Measurements from ENCODE around the gene BUD31. TPM values are rescaled to one million over a fixed set of nuclear protein-coding genes. Genes with fewer than 3 reads are reported as not detected.

BUD31 gene
- total and polyA plus RNA-seq, 2 of the 13 experiments (the other 11 are each of a cell fraction or from before 2014, with no cell fraction given), result 35.1 to 79.1 TPM

DNA sequence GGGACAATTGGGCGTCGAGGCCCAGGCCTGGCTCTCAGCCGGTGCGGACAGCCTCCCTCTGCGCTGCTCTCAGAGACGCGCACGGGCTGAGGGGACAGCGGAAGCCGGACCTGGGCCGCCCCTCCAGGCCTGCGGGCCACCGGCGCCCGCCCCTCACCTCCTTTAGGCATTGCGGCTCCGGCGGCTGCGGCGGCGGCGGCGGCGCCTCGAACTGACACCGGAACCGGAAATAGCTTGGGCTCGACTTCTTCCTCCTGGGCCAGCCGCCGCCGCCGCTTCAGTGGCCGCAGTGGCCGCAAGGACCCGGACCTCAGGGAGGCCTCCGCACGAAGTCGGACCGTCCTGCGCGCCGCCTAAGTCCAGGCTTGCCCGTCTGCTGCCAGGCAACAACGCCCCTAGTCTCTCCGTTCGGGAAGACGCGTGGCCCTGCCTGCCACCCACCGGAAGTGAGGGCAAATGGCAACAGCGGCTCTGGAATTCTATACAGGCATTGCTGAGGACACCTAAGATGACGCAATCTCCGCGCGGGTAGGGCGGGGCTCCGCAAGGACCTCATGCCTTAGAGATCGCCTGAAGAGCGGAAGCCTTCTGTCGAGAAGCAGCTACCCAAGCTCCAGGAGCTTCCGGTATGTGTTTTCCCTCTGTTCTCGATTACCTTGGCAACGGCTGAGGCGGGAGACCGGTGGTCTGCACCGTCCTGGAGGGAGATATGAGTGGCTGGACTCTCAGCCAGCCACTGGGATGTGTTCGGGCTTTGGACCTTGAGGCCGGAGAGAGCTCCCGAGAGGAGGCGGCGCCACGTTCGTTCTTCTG is at the start of gene BUD31, which contains the start of gene PDAP1 (continued):
- TF ChIP-seq, protein P1, sequence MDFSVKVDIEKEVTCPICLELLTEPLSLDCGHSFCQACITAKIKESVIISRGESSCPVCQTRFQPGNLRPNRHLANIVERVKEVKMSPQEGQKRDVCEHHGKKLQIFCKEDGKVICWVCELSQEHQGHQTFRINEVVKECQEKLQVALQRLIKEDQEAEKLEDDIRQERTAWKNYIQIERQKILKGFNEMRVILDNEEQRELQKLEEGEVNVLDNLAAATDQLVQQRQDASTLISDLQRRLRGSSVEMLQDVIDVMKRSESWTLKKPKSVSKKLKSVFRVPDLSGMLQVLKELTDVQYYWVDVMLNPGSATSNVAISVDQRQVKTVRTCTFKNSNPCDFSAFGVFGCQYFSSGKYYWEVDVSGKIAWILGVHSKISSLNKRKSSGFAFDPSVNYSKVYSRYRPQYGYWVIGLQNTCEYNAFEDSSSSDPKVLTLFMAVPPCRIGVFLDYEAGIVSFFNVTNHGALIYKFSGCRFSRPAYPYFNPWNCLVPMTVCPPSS (IDR thresholded peaks at IDR 0.05), result no peak
- TF ChIP-seq, protein P2, sequence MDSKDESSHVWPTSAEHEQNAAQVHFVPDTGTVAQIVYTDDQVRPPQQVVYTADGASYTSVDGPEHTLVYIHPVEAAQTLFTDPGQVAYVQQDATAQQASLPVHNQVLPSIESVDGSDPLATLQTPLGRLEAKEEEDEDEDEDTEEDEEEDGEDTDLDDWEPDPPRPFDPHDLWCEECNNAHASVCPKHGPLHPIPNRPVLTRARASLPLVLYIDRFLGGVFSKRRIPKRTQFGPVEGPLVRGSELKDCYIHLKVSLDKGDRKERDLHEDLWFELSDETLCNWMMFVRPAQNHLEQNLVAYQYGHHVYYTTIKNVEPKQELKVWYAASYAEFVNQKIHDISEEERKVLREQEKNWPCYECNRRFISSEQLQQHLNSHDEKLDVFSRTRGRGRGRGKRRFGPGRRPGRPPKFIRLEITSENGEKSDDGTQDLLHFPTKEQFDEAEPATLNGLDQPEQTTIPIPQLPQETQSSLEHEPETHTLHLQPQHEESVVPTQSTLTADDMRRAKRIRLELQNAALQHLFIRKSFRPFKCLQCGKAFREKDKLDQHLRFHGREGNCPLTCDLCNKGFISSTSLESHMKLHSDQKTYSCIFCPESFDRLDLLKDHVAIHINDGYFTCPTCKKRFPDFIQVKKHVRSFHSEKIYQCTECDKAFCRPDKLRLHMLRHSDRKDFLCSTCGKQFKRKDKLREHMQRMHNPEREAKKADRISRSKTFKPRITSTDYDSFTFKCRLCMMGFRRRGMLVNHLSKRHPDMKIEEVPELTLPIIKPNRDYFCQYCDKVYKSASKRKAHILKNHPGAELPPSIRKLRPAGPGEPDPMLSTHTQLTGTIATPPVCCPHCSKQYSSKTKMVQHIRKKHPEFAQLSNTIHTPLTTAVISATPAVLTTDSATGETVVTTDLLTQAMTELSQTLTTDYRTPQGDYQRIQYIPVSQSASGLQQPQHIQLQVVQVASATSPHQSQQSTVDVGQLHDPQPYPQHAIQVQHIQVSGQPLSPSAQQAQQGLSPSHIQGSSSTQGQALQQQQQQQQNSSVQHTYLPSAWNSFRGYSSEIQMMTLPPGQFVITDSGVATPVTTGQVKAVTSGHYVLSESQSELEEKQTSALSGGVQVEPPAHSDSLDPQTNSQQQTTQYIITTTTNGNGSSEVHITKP (CRISPR knock-in tag; IDR thresholded peaks at IDR 0.05; ENCODE audit: low read depth), result peak; percentile 42; the same call in 1 of the 2 replicates
- TF ChIP-seq, protein P3, sequence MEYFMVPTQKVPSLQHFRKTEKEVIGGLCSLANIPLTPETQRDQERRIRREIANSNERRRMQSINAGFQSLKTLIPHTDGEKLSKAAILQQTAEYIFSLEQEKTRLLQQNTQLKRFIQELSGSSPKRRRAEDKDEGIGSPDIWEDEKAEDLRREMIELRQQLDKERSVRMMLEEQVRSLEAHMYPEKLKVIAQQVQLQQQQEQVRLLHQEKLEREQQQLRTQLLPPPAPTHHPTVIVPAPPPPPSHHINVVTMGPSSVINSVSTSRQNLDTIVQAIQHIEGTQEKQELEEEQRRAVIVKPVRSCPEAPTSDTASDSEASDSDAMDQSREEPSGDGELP (IDR thresholded peaks at IDR 0.05; ENCODE audit: borderline replicate concordance, low read depth), result no peak; the same call in 1 of the 2 replicates
- no peak for TF ChIP-seq GTF3A (CRISPR knock-in tag; conservative IDR thresholded peaks at IDR 0.05)
- TF ChIP-seq, protein P4, sequence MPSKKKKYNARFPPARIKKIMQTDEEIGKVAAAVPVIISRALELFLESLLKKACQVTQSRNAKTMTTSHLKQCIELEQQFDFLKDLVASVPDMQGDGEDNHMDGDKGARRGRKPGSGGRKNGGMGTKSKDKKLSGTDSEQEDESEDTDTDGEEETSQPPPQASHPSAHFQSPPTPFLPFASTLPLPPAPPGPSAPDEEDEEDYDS (CRISPR knock-in tag; IDR thresholded peaks at IDR 0.05), result peak; percentile 90
- TF ChIP-seq HNF4G (IDR thresholded peaks at IDR 0.05; ENCODE audit: borderline replicate concordance, low read depth, low read length), result peak; percentile 25; the same call in 1 of the 2 replicates
- no peak for TF ChIP-seq HNF4G (CRISPR knock-in tag; IDR thresholded peaks at IDR 0.05; ENCODE audit: borderline replicate concordance, low read depth)
- TF ChIP-seq, protein P5, sequence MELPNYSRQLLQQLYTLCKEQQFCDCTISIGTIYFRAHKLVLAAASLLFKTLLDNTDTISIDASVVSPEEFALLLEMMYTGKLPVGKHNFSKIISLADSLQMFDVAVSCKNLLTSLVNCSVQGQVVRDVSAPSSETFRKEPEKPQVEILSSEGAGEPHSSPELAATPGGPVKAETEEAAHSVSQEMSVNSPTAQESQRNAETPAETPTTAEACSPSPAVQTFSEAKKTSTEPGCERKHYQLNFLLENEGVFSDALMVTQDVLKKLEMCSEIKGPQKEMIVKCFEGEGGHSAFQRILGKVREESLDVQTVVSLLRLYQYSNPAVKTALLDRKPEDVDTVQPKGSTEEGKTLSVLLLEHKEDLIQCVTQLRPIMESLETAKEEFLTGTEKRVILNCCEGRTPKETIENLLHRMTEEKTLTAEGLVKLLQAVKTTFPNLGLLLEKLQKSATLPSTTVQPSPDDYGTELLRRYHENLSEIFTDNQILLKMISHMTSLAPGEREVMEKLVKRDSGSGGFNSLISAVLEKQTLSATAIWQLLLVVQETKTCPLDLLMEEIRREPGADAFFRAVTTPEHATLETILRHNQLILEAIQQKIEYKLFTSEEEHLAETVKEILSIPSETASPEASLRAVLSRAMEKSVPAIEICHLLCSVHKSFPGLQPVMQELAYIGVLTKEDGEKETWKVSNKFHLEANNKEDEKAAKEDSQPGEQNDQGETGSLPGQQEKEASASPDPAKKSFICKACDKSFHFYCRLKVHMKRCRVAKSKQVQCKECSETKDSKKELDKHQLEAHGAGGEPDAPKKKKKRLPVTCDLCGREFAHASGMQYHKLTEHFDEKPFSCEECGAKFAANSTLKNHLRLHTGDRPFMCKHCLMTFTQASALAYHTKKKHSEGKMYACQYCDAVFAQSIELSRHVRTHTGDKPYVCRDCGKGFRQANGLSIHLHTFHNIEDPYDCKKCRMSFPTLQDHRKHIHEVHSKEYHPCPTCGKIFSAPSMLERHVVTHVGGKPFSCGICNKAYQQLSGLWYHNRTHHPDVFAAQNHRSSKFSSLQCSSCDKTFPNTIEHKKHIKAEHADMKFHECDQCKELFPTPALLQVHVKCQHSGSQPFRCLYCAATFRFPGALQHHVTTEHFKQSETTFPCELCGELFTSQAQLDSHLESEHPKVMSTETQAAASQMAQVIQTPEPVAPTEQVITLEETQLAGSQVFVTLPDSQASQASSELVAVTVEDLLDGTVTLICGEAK (IDR thresholded peaks at IDR 0.05), result peak; percentile 73
- TF ChIP-seq, protein P5 (CRISPR knock-in tag; IDR thresholded peaks at IDR 0.05), result peak; percentile 41; the same call in 1 of the 2 replicates
- TF ChIP-seq SP1 (IDR thresholded peaks at IDR 0.05), result no peak
- TF ChIP-seq SP1 (CRISPR knock-in tag; IDR thresholded peaks at IDR 0.05), result peak; percentile 65
- TF ChIP-seq TAF1 (CRISPR knock-in tag; IDR thresholded peaks at IDR 0.05), result peak; percentile 81
- TF ChIP-seq ZNF562 (CRISPR knock-in tag; IDR thresholded peaks at IDR 0.05; ENCODE audit: borderline replicate concordance), result no peak

Measured in HepG2 (cell line).